ENCODE data around the gene LOXL3. TPM values are rescaled to one million over a fixed set of nuclear protein-coding genes. Genes with fewer than 3 reads are reported as not detected.

The LOXL3 gene
- total and polyA plus RNA-seq, 12 donors = 3.6 to 26.4 (median 12.5) TPM

DNA sequence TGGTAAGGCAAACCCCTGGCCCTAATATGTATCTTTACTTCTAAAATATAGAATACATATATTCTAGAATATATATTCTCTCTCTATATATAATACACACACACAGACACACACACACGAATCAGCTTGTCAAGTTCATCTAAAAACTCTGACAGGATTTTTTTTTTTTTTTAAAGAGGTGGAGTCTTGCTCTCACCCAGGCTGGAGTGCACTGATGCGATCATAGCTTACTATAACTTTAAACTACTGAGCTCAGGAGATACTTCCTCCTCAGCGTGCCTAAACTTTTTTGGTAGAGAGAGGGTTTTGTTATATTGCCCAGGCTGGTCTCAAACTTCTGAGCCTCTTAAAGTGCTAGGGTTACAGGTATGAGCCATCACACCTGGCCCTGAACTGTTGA is 45.9 kb upstream of the LOXL3 start:
- 50 to 62% (median 59%) methylated on average over 3 of the region's 3 CpGs for WGBS, 4 donors
- DNase-seq = no peak
- intact Hi-C loops (cut with DNase I) = no loop called here
- Histone ChIP-seq H3K27ac (no peak overlapping the region), H3K4me3 (no peak overlapping the region), H3K9me3 (replicated peaks in 1 of 3) (no peaks in the 10 kb centered on the region), H3K27me3 (peaks cover 3% of the 10 kb centered on the region), H3K4me1 (replicated peaks in 1 of 2) (no peaks in the 10 kb centered on the region), H3K36me3 (replicated peaks in 1 of 2) (no peaks in the 10 kb centered on the region)
- no peak for TF ChIP-seq POLR2A (IDR thresholded peaks at IDR 0.05)
- TF ChIP-seq, protein P1, sequence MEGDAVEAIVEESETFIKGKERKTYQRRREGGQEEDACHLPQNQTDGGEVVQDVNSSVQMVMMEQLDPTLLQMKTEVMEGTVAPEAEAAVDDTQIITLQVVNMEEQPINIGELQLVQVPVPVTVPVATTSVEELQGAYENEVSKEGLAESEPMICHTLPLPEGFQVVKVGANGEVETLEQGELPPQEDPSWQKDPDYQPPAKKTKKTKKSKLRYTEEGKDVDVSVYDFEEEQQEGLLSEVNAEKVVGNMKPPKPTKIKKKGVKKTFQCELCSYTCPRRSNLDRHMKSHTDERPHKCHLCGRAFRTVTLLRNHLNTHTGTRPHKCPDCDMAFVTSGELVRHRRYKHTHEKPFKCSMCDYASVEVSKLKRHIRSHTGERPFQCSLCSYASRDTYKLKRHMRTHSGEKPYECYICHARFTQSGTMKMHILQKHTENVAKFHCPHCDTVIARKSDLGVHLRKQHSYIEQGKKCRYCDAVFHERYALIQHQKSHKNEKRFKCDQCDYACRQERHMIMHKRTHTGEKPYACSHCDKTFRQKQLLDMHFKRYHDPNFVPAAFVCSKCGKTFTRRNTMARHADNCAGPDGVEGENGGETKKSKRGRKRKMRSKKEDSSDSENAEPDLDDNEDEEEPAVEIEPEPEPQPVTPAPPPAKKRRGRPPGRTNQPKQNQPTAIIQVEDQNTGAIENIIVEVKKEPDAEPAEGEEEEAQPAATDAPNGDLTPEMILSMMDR (IDR thresholded peaks at IDR 0.05) = no peak

DNA sequence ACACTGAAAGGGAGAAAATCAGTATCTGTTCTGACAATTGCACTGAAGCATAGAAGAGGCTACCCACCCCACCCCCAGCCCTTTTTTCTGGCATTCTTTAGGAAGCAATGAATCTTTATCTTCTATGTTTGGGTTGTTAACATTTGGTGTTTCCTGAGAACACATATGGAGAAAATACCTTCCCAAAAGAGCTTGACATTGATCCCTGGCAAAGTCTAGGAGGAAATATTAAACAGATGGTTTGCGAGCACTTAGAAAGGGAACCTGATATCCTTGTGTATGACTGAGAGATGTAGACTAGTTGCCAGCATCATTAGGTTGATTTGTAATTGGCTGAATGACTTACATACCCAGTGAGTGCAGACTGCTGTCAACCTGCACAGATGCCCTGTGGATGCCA is 43.7 kb upstream of the LOXL3 start:
- Histone ChIP-seq H3K4me3 (no peak overlapping the region), H3K4me1 (replicated peaks in 1 of 2) (no peaks in the 10 kb centered on the region), H3K9me3 (replicated peaks in 1 of 3) (no peaks in the 10 kb centered on the region), H3K36me3 (replicated peaks in 1 of 2) (no peaks in the 10 kb centered on the region), H3K27ac (no peak overlapping the region), H3K27me3 (peaks cover 4% of the 10 kb centered on the region)
- intact Hi-C loops (cut with DNase I) = no loop called here
- TF ChIP-seq POLR2A (IDR thresholded peaks at IDR 0.05) = no peak
- TF ChIP-seq, protein P1 (IDR thresholded peaks at IDR 0.05) = no peak
- no peak for DNase-seq
- 50 to 66% (median 63%) methylated on average over 1 of the region's 1 CpG for WGBS, 4 donors

DNA sequence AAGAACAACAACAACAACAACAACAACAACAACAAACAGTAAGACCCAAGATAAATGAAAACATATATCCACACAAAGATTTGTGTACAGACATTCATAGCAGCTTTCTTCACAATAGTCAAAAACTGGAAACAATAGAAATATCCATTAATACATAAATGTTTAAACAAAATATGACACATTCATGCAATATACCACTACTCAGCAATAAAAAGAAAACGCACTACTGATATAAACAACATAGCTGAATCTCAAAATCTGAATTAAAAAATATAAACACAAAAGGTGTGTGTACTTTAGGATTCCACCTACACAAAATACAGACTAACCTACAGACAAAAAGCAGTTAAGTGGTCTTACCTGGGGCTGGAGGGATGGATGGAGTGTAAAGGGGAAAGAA is 42.8 kb upstream of the LOXL3 start:
- TF ChIP-seq POLR2A (IDR thresholded peaks at IDR 0.05) = no peak
- TF ChIP-seq, protein P1 (IDR thresholded peaks at IDR 0.05) = no peak
- DNase-seq = no peak
- intact Hi-C loops (cut with DNase I) = no loop called here
- peaks cover 4% of the 10 kb centered on the region for H3K27me3 ChIP-seq
- no peaks in the 10 kb centered on the region for H3K9me3 ChIP-seq (replicated peaks in 1 of 3)
- no peaks in the 10 kb centered on the region for H3K4me1 ChIP-seq (replicated peaks in 1 of 2)
- no peaks in the 10 kb centered on the region for H3K36me3 ChIP-seq (replicated peaks in 1 of 2)
- no peak overlapping the region for H3K4me3 ChIP-seq
- 51 to 71% (median 63%) methylated on average over 1 of the region's 1 CpG for WGBS, 4 donors
- no peak overlapping the region for H3K27ac ChIP-seq

DNA sequence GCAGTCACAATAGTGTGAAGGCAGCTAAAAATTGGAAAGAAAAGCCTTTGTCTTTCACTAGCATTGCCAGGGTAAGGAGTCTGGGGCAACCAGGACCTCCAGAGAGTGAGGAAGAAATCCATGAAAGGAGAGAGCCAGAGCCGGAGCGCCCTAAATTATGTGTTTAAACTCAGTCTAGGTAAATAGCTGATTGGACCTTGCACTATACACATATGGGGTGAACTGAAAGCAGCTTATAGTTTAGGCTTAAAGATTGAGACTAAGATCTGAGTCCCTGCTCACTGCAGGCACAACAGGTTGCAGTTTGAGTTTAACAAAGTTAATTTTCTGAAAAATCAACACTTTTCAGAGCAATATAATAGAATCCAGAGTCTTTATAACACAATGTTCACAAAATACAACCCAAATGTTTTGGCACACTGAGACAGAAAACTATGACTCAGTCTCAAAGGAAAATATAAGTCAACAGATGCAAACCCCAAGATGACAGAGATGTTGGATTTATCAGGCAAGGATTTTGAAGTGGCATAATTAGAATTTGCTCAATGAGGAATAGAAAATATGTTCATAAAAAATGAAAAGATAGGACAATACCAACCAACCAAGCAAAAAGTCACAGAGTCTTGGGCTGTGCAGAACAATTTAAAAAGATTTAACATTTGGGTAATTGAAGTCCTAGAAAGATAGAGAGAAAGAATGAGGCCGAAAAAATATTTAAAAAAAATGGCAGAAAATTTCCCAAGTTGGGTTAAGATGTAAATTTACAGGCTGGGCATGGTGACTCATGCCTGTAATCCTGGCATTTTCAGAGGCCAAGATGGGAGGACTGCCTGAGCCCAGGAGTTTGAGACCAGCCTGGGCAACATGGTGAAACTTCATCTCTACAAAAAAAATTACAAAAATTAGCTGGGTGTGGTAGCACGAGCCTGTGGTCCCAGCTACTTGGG is 40.4 kb upstream of the LOXL3 start:
- H3K36me3 ChIP-seq (replicated peaks in 1 of 2) = no peaks in the 10 kb centered on the region
- H3K9me3 ChIP-seq (replicated peaks in 1 of 3) = no peaks in the 10 kb centered on the region
- TF ChIP-seq POLR2A (IDR thresholded peaks at IDR 0.05) = no peak
- TF ChIP-seq, protein P1 (IDR thresholded peaks at IDR 0.05) = no peak
- no peak for DNase-seq
- peaks cover 4% of the 10 kb centered on the region for H3K27me3 ChIP-seq
- no peak overlapping the region for H3K4me3 ChIP-seq
- intact Hi-C loops (cut with DNase I) = no loop called here
- no peak overlapping the region for H3K27ac ChIP-seq
- 70 to 79% (median 72%) methylated on average over 4 of the region's 4 CpGs for WGBS, 4 donors
- no peaks in the 10 kb centered on the region for H3K4me1 ChIP-seq (replicated peaks in 1 of 2)

Measured in adrenal gland (tissue), 12 donors.